ENCODE data around the gene MRPL38. TPM values are rescaled to one million over a fixed set of nuclear protein-coding genes. Genes with fewer than 3 reads are reported as not detected.

MRPL38 gene
- total RNA-seq, 1 donor from 2014 or later, result 49.4 TPM

GRCh38 chr17:75922963-75923874 is 18.5 kb upstream of the MRPL38 start:
- TF ChIP-seq CTCF (IDR thresholded peaks at IDR 0.05; ENCODE audit: insufficient read depth, low read length, poor library complexity, severe bottlenecking), result no peak
- no peak overlapping the region for H3K4me3 ChIP-seq (ENCODE audit: low read depth, low read length)
- H3K27me3 ChIP-seq (ENCODE audit: control insufficient read depth, insufficient read depth, low read length), result no peaks in the 10 kb centered on the region
- DNase-seq (ENCODE audit: low read depth), result no peak
- no peaks in the 10 kb centered on the region for H3K36me3 ChIP-seq (ENCODE audit: control insufficient read depth, insufficient read depth, low read length)

- Histone ChIP-seq H3K4me3 (ENCODE audit: low read depth, low read length) (no peak overlapping the region), H3K36me3 (ENCODE audit: control insufficient read depth, insufficient read depth, low read length) (no peaks in the 10 kb centered on the region), H3K27me3 (ENCODE audit: control insufficient read depth, insufficient read depth, low read length) (no peaks in the 10 kb centered on the region)
- DNase-seq (ENCODE audit: low read depth), result no peak
- TF ChIP-seq CTCF (IDR thresholded peaks at IDR 0.05; ENCODE audit: insufficient read depth, low read length, poor library complexity, severe bottlenecking), result no peak
Measured at GRCh38 chr17:75922173-75922961, 17.7 kb upstream of the MRPL38 start.

GRCh38 chr17:75921596-75921995 is 16.9 kb upstream of the MRPL38 start:
- no peak for TF ChIP-seq CTCF (IDR thresholded peaks at IDR 0.05; ENCODE audit: insufficient read depth, low read length, poor library complexity, severe bottlenecking)
- Histone ChIP-seq H3K27me3 (ENCODE audit: control insufficient read depth, insufficient read depth, low read length) (no peaks in the 10 kb centered on the region), H3K36me3 (ENCODE audit: control insufficient read depth, insufficient read depth, low read length) (no peaks in the 10 kb centered on the region), H3K4me3 (ENCODE audit: low read depth, low read length) (no peak overlapping the region)
- DNase-seq (ENCODE audit: low read depth), result no peak

- no peak for TF ChIP-seq CTCF (IDR thresholded peaks at IDR 0.05; ENCODE audit: insufficient read depth, low read length, poor library complexity, severe bottlenecking)
- Histone ChIP-seq H3K4me3 (ENCODE audit: low read depth, low read length) (no peak overlapping the region), H3K36me3 (ENCODE audit: control insufficient read depth, insufficient read depth, low read length) (no peaks in the 10 kb centered on the region), H3K27me3 (ENCODE audit: control insufficient read depth, insufficient read depth, low read length) (no peaks in the 10 kb centered on the region)
- DNase-seq (ENCODE audit: low read depth), result no peak
Measured at GRCh38 chr17:75920045-75920560, 15.4 kb upstream of the MRPL38 start.

GRCh38 chr17:75919611-75920010 is 14.9 kb upstream of the MRPL38 start:
- Histone ChIP-seq H3K36me3 (ENCODE audit: control insufficient read depth, insufficient read depth, low read length) (no peaks in the 10 kb centered on the region), H3K4me3 (ENCODE audit: low read depth, low read length) (no peak overlapping the region), H3K27me3 (ENCODE audit: control insufficient read depth, insufficient read depth, low read length) (no peaks in the 10 kb centered on the region)
- DNase-seq (ENCODE audit: low read depth), result no peak
- TF ChIP-seq CTCF (IDR thresholded peaks at IDR 0.05; ENCODE audit: insufficient read depth, low read length, poor library complexity, severe bottlenecking), result no peak

Data from kidney epithelial cell (primary cell).